Liver (tissue), 9 donors: ENCODE measurements around the gene AOPEP. TPM values are rescaled to one million over a fixed set of nuclear protein-coding genes. Genes with fewer than 3 reads are reported as not detected.

ENCODE experiments used
- DNase-seq: peaks from one replicate; pipeline ENCODE4 v3.0.0-alpha.2; 2017; ENCODE audit warnings: low spot score
- H3K27ac ChIP-seq, 2 donors: one replicate each; pipeline ENCODE4 v1.7.0; 2013; ENCODE audit warnings: inconsistent platforms in 2 of 2, low read length in 2 of 2, control low read depth in 1 of 2, low read depth in 1 of 2, mild to moderate bottlenecking in 1 of 2
- H3K27me3 ChIP-seq, 4 donors: one replicate each; pipeline versions ENCODE4 v1.6.1 to v1.7.0; 2013; ENCODE audit warnings: low read length in 3 of 4, inconsistent platforms in 1 of 4, mild to moderate bottlenecking in 1 of 4, moderate library complexity in 1 of 4; ENCODE audit not compliant: control insufficient read depth in 4 of 4, insufficient read depth in 4 of 4
- H3K36me3 ChIP-seq, 4 donors: one replicate each; pipeline versions ENCODE4 v1.6.1 to v1.7.0; 2013; ENCODE audit warnings: low read length in 3 of 4, mild to moderate bottlenecking in 3 of 4, low read depth in 1 of 4, moderate library complexity in 1 of 4; ENCODE audit not compliant: control insufficient read depth in 4 of 4, insufficient read depth in 3 of 4
- H3K4me1 ChIP-seq, 4 donors: one replicate each; pipeline versions ENCODE4 v1.6.1 to v1.7.0; 2013; ENCODE audit warnings: low read length in 3 of 4, mild to moderate bottlenecking in 3 of 4, moderate library complexity in 1 of 4; ENCODE audit not compliant: control insufficient read depth in 4 of 4, insufficient read depth in 4 of 4
- H3K4me3 ChIP-seq, 3 donors: one replicate each; pipeline versions ENCODE4 v1.6.1 to v1.7.0; 2013; ENCODE audit warnings: low read length in 3 of 3, control low read depth in 1 of 3, low read depth in 1 of 3, mild to moderate bottlenecking in 1 of 3
- H3K9ac ChIP-seq, 2 donors: one replicate each; pipeline ENCODE4 v1.7.0; 2013; ENCODE audit warnings: low read length in 2 of 2, mild to moderate bottlenecking in 2 of 2, moderate library complexity in 2 of 2, control low read depth in 1 of 2, low read depth in 1 of 2
- H3K9me3 ChIP-seq, 4 donors: one replicate each; pipeline versions ENCODE4 v1.6.1 to v1.7.0; 2013; ENCODE audit warnings: low read length in 3 of 4; ENCODE audit not compliant: control insufficient read depth in 4 of 4
- ATF3 ChIP-seq: IDR thresholded peaks from 2 replicates; pipeline ENCODE4 v1.6.1; 2016; ENCODE audit warnings: antibody characterized with exemption
- FOXA2 ChIP-seq: IDR thresholded peaks from 2 replicates; pipeline ENCODE4 v1.6.1; 2016; ENCODE audit warnings: antibody characterized with exemption
- GABPA ChIP-seq, 2 donors: IDR thresholded peaks in 1 of 2; conservative IDR thresholded peaks in 1 of 2; 2 replicates each; pipeline ENCODE4 v1.6.1; 2016; ENCODE audit warnings: antibody characterized with exemption in 2 of 2, mild to moderate bottlenecking in 1 of 2, moderate library complexity in 1 of 2
- HNF4A ChIP-seq, 2 donors: conservative IDR thresholded peaks; 2 replicates each; pipeline ENCODE4 v1.6.1; 2016; ENCODE audit warnings: antibody characterized with exemption in 2 of 2, mild to moderate bottlenecking in 2 of 2
- HNF4G ChIP-seq: IDR thresholded peaks from 2 replicates; pipeline ENCODE4 v1.6.1; 2016; ENCODE audit warnings: antibody characterized with exemption
- JUND ChIP-seq, 2 donors: IDR thresholded peaks; 2 replicates each; pipeline ENCODE4 v1.6.1; 2016; ENCODE audit warnings: antibody characterized with exemption in 2 of 2
- NR2F2 ChIP-seq: IDR thresholded peaks from 2 replicates; pipeline ENCODE4 v1.6.1; 2016; ENCODE audit warnings: antibody characterized with exemption
- REST ChIP-seq: IDR thresholded peaks from 2 replicates; pipeline ENCODE4 v1.6.1; 2016; ENCODE audit warnings: antibody characterized with exemption, mild to moderate bottlenecking
- RXRA ChIP-seq, 2 donors: IDR thresholded peaks; 2 replicates each; pipeline ENCODE4 v1.6.1; 2017 to 2018; ENCODE audit warnings: antibody characterized with exemption in 2 of 2, mild to moderate bottlenecking in 1 of 2
- SP1 ChIP-seq: IDR thresholded peaks from 2 replicates; pipeline ENCODE4 v1.6.1; 2018; ENCODE audit warnings: antibody characterized with exemption, mild to moderate bottlenecking
- YY1 ChIP-seq: IDR thresholded peaks from 2 replicates; pipeline ENCODE4 v1.6.1; 2016; ENCODE audit warnings: antibody characterized with exemption, mild to moderate bottlenecking
- WGBS: extraction: QIAGEN DNeasy Blood & Tissue Kit; methylation state at CpG from one replicate; pipeline ENCODE4 v1.1.7; 2013; 5-methylcytosine and 5-hydroxymethylcytosine counted together
- polyA plus RNA-seq, 2 donors: library from polyadenylated mRNA; stranded (reverse) in 1 of 2; unstranded in 1 of 2; fragments of 200-250 nt in 1 of 2; fragments of >200 nt in 1 of 2; fragmentation: Nextera tagmentation in 1 of 2; extraction: Ambion mirVana in 1 of 2; gene quantifications; one replicate each; pipeline versions ENCODE4 v1.2.1 to v1.2.3, GENCODE V29; 2013 to 2015
- total RNA-seq, 2 donors: library from RNA; depleted of rRNA; stranded (reverse); fragments of >200 nt; gene quantifications; one replicate each; pipeline ENCODE4 v1.2.3, GENCODE V29; 2014
- TF ChIP-seq, protein P1 (sequence below): fragments of 150-350 bp; IDR thresholded peaks from 2 replicates; pipeline ENCODE4 v1.5.1; 2017; ENCODE audit warnings: improper control_type of control experiment, low read depth, low read length; ENCODE audit not compliant: missing input control
- donor health status: healthy.
- donor health status: healthy.
- donor health status: healthy.
- donor health status: healthy.
- donor health status: healthy.

The AOPEP gene
- total and polyA plus RNA-seq, 4 donors: 22.2 to 77.1 (median 34.8) TPM

GRCh38 chr9:94822273-94822672, 95.8 kb downstream of the AOPEP start (continued):
- TF ChIP-seq, protein P1, sequence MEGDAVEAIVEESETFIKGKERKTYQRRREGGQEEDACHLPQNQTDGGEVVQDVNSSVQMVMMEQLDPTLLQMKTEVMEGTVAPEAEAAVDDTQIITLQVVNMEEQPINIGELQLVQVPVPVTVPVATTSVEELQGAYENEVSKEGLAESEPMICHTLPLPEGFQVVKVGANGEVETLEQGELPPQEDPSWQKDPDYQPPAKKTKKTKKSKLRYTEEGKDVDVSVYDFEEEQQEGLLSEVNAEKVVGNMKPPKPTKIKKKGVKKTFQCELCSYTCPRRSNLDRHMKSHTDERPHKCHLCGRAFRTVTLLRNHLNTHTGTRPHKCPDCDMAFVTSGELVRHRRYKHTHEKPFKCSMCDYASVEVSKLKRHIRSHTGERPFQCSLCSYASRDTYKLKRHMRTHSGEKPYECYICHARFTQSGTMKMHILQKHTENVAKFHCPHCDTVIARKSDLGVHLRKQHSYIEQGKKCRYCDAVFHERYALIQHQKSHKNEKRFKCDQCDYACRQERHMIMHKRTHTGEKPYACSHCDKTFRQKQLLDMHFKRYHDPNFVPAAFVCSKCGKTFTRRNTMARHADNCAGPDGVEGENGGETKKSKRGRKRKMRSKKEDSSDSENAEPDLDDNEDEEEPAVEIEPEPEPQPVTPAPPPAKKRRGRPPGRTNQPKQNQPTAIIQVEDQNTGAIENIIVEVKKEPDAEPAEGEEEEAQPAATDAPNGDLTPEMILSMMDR: no peak
- TF ChIP-seq HNF4G: no peak
- TF ChIP-seq RXRA (IDR thresholded peaks at IDR 0.05): no peak
- TF ChIP-seq HNF4A (conservative IDR thresholded peaks at IDR 0.05): no peak
- no peak for TF ChIP-seq ATF3

GRCh38 chr9:94823710-94824109, 97.2 kb downstream of the AOPEP start:
- no peak overlapping the region for H3K9ac ChIP-seq
- TF ChIP-seq SP1: no peak
- TF ChIP-seq REST: no peak
- no peak for TF ChIP-seq NR2F2
- no peak for TF ChIP-seq HNF4G
- no peak for TF ChIP-seq GABPA (IDR thresholded peaks at IDR 0.05 in 1 of 2, conservative IDR thresholded peaks at IDR 0.05 in 1 of 2)
- TF ChIP-seq JUND (IDR thresholded peaks at IDR 0.05): no peak
- no peak for TF ChIP-seq RXRA (IDR thresholded peaks at IDR 0.05)
- TF ChIP-seq FOXA2: no peak
- TF ChIP-seq YY1: no peak
- TF ChIP-seq, protein P1: no peak
- TF ChIP-seq ATF3: no peak
- H3K27ac ChIP-seq: no peak overlapping the region
- H3K36me3 ChIP-seq: no peaks in the 10 kb centered on the region
- no peaks in the 10 kb centered on the region for H3K27me3 ChIP-seq
- no peaks in the 10 kb centered on the region for H3K9me3 ChIP-seq
- WGBS: 97% methylated on average over 5 of the region's 5 CpGs
- no peak for DNase-seq
- no peak overlapping the region for H3K4me3 ChIP-seq
- H3K4me1 ChIP-seq: peaks cover 2 to 13% (median 6%) of the 10 kb centered on the region in 4 donors
